ENCODE data around the gene SRMS.

DNA sequence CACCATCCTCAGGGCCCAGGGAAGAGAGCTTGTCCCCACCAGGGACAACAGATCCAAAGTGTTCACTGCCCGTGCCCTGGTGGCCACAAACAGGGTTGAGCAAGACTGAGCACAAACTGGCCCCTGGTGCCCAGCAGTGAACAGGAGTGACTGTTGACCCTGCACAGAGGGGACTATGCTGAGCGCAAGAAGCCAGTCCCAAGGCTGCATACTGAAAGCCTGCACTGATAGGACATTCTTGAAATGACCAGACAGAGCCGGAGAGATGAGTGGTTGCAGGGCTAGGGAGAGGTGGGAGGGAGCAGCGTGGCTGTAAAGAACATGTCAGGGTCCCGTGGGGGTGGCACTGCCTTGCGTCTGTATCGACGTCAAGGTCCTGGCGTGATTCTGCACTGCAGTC is 3.5 kb upstream of the SRMS start:
- no peak for TF ChIP-seq POLR2A (IDR thresholded peaks at IDR 0.05)
- TF ChIP-seq, protein P1, sequence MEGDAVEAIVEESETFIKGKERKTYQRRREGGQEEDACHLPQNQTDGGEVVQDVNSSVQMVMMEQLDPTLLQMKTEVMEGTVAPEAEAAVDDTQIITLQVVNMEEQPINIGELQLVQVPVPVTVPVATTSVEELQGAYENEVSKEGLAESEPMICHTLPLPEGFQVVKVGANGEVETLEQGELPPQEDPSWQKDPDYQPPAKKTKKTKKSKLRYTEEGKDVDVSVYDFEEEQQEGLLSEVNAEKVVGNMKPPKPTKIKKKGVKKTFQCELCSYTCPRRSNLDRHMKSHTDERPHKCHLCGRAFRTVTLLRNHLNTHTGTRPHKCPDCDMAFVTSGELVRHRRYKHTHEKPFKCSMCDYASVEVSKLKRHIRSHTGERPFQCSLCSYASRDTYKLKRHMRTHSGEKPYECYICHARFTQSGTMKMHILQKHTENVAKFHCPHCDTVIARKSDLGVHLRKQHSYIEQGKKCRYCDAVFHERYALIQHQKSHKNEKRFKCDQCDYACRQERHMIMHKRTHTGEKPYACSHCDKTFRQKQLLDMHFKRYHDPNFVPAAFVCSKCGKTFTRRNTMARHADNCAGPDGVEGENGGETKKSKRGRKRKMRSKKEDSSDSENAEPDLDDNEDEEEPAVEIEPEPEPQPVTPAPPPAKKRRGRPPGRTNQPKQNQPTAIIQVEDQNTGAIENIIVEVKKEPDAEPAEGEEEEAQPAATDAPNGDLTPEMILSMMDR (IDR thresholded peaks at IDR 0.05), result no peak
